Measurements from ENCODE around the gene KCNJ10.

Gene KCNJ10

GRCh38 chr1:160025314-160025713, 44.6 kb downstream of the KCNJ10 start:
- DNase-seq (ENCODE audit: low read depth, low spot score): no peak

DNA sequence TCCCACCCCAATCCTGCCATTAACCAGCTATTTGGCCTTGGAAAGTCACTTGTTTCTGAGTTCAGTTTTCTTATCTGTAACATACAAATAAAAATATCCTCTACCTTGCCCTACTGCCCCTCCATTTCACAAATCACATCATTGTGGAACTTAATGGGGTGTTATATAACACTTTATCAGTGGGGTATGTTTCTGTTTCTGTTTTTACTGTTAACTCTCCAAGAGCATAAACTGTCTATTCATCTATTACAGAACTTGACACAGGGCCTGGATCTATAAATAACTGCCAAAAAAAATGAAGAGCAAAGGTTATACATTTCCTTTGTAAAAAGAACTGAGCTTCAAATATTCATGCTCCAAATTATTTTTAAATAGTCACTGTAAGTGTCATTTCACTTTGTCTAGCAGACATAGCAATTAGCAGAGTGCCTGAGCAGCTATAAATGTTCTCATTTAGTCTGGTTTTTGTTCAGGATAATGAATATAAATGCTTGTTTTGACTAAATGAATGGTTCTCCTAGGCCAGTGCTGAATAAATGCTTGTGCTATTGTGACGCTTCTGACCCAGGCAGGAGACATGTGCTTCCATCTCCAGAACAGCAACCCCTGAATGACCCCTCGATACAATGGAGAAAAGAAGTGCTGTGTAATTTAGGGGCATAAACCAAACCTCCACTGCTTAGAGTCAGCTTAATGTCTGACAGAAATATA, 45.6 kb downstream of the KCNJ10 start:
- no peak for DNase-seq (ENCODE audit: low read depth, low spot score)

DNA sequence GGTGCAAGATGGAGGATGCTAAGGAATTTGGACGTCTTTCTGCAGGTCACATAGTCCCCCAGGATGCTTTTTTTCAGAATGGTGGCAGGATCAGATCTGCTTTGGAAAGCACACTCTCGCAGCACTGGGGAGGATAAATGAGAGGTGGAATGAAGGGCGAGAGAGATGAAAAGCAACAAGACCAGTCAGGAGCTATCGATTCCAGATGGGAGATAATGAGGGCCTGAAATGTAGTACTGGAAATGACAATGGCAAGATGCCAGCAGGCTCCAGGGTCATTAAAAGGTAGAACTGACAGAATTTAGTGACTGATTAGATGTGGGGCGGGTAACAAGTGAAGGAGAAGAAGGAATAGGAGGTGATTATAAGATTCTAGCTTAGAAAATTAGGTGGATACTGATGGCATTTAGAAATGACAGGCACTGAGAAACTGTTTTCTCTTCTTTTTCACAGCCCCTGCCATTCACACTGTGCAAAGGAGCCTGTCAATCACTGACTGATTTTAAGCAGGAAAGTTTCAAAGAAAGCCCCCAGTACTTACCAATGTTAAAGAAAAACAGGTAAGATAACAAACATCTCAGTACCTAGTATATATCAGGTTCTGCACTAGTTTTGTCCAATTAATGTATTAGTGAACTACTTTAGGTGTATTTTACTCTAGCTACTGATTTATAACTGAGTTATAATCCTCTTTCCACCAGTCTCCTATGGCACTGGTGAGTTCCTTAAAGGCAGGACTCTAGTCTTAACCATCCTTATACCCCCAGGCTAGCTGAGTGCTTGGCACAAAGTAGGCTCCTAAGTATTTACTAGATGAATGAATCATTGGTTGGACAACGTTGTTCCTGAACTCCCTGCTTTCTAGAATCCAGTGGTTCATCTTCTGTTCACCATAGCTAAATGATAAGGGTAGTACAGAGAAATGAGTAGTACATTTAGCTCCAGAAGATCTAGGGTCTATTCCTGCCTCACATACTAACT, 47.3 kb downstream of the KCNJ10 start:
- no peak for DNase-seq (ENCODE audit: low read depth, low spot score)

DNA sequence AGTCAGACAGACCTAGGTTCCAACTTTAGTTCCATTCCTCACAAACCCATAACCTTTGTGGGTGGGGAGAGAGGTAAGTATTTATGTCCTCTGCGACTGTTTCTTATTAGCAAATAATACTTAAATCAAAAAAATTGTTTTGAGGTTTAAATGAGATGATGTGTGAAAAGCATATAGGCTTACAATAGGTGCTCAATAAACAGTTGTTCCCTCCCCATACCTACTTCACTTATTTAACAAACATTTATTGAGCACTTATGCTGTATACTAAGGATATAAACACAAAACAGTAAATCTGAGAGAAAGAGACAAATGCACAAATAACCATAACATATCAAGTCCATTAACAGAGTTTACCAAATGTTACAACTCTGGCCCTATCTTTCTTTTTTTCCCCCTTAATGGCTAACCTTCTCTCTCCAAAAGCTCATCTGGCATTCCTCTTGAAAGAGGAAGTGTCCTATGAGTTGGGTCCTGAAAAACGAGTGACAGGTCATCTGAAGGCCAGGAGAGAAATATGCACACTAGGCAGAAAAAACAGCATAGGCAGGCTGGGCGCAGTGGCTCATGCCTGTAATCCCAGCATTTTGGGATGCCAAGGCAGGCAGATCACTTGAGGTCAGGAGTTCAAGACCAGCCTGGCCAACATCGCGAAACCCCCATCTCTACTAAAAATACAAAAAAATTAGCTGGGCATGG, 48.4 kb downstream of the KCNJ10 start:
- no peak for DNase-seq (ENCODE audit: low read depth, low spot score)

DNA sequence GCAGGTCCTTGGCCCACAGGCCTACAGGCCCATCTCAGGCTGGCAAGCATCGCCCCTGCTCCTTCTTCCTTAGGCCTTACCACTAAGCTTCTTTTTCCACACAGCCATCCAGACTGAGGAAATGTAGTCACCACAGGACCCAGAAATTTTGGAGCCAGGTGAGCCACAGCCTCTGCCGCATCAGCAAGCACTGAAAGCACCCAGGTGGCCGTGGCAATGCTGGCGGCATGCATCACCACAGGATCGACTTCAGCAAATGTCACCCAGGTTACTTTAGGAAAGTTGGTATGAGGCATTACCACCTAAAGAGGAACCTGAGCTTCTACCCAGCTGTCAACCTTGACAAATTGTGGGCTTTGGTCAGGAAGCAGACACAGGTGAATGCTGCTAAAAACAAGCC, 49.8 kb downstream of the KCNJ10 start:
- no peak for DNase-seq (ENCODE audit: low read depth, low spot score)

DNA sequence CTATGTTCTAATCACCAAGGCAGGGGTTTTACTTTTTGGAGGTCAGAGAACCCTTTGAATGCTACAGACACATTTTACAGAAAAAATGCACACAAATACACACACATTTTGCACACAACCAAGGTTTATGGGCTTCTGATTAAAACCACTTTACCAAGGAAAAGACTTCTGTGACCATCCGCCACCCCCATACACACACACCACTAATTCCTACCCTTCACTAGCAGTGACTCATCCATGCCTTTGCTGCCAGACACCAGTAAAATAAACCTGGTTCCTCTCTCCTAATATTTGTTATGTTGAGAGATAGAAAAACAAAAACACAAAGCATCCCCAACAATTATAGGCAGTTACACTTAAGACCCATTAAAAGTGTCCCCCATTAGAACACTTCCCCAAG, 51.1 kb downstream of the KCNJ10 start:
- no peak for DNase-seq (ENCODE audit: low read depth, low spot score)

GRCh38 chr1:160018347-160018746, 51.6 kb downstream of the KCNJ10 start:
- DNase-seq (ENCODE audit: low read depth, low spot score): no peak

DNA sequence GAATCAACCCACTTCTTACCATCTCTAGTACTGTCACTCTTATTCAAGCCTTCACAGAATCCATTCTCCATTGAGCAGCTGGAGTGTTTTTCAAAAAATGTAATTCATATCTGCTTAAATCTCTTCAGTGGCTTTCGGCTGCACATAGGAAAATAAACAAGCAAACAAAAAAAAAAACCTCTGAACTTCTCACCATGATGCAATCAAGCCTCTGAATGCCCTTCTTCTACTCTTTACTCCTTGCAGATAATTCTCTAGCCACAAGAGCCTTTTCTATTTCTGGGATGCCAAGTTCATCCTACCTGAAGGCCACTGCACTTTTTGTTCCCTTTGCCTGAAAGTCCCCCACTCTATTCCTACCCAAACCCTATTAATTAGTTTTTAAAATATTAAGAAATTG, 52.4 kb downstream of the KCNJ10 start:
- DNase-seq (ENCODE audit: low read depth, low spot score): no peak

DNA sequence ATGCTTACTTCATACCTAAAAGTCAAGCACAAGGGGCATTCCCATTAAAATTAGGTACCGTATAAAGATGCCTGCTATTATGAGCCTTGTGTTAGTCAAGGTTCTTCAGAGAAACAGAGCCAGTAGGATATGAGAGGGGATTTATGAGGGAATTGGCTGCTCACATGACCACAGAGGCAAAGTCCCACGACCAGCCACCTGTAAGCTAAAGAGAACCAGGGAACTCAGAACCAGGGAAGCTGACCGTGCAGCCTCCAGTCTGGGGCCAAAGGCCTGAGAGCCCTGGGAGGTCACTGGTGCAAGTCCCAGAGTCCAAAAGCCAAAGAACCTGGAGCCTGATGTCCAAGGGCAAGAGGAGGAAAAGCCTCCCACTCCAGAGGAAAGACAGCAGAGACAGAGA, 58.2 kb downstream of the KCNJ10 start:
- no peak for DNase-seq (ENCODE audit: low read depth, low spot score)

- DNase-seq (ENCODE audit: low read depth, low spot score): no peak
Observed at GRCh38 chr1:160009801-160010200, 60.2 kb downstream of the KCNJ10 start.

- DNase-seq (ENCODE audit: low read depth, low spot score): no peak
Observed at GRCh38 chr1:160009081-160009480, 60.9 kb downstream of the KCNJ10 start.

DNA sequence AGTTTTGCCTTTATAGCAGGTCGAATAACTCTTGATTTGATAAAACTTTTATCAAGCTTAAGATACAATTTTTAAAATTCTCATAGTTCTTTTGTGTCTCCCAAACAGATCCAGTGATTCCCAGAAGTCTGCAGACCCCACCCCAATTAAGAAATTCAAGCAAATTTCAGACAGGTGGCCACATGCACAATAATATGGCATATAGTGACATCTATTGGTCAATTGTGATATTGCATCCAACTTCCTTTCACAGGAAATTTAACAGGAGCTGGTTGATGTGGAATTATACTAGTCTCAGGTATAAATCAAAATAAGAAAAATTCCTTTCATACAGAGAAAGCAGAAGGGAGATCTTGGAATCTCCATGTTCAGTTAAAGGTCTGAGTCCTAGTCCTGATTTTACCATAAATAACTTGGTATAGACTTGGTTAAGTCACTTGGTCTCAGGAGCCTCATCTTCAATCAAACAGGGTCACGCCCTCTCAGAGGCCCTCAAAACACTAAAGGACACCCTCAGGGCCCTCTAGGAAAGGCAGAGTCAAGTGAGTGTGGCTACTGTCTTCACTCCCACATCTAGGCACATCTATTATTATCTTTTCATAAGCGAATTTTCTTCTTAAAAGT, 62.3 kb downstream of the KCNJ10 start:
- no peak for DNase-seq (ENCODE audit: low read depth, low spot score)

- peak; percentile 50 for DNase-seq (ENCODE audit: low read depth, low spot score)
Observed at GRCh38 chr1:160006312-160006940, 63.5 kb downstream of the KCNJ10 start.

DNA sequence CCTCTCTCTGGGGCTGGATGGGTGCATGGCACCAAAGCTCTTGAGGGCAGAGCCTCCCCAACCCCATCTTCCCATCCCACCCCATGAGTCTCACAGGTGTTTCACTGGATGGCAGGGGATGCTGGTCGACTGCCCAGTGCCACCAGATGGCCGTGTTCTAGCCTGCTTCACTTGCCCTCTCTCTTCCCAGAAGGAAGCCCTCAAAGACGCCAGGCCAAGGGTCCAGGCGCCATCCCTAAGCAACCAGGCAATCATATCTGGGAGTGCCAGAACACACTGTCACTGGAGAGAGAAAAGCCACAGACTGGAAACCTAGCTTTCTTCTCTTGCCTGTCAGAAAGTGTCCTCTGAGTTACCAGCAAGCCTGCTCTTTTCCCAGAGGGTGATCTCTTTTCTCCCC, 64.9 kb downstream of the KCNJ10 start:
- no peak for DNase-seq (ENCODE audit: low read depth, low spot score)

GRCh38 chr1:160004425-160004824, 65.5 kb downstream of the KCNJ10 start:
- no peak for DNase-seq (ENCODE audit: low read depth, low spot score)

DNA sequence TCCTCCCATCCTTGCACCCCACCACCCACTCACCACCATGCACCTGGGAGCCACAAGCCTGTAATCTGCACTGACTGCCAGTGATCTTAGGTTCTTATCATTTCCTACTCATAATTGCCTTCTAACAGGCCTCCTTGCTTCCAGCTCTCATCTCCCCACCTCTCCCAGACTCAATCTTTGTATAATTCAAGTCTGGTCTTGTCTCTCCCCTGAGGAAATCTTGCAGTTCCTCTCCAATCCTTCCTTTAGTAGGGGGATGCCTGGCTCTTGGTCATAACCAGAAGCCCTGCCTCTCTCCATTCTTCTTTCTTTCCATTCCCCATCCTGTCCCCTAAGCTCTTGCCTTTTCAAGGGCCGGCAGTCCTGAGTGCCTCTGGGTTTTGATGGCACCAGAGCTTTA, 66.0 kb downstream of the KCNJ10 start:
- no peak for DNase-seq (ENCODE audit: low read depth, low spot score)

DNA sequence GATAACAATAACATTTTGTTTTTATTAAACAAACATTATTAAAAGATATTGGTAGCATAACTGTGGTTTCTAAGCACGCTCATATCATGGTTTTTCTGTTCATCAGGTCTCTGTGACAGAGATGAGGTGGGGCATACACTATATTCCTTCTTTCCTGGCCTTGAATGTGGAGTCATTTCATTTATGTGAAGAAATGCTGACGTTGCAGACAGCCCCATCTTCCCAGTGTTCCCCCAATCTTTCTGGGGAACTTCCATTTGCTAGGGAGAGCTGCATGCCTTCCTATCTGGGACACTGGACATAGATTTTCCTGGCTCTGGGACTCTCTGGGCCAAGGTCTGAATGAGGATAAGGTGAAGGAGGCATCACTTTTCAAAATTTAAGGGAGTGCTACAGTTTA, 68.5 kb downstream of the KCNJ10 start:
- DNase-seq (ENCODE audit: low read depth, low spot score): no peak

- no peak for DNase-seq (ENCODE audit: low read depth, low spot score)
Observed at GRCh38 chr1:159999204-159999603, 70.8 kb downstream of the KCNJ10 start.

DNA sequence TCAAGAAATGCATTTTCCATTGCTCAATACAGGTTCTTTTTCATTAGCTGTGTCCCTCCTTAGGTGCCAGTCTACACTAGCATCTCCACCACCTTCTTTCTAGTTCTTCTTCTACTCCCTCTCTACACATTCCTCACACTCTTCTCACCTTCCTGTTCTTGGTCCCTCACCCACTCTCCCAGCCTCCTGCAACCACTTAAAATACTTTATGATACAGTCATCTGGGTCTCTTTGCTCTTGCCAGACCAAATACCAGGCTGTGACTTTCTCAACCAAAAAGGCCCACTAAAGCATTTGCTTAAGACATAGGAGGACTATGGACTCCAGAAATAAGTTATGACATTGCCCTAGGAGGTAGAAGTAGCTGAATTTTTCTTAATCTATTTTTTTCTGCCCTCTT, 73.3 kb downstream of the KCNJ10 start:
- no peak for DNase-seq (ENCODE audit: low read depth, low spot score)

- no peak for DNase-seq (ENCODE audit: low read depth, low spot score)
Observed at GRCh38 chr1:159994896-159995295, 75.1 kb downstream of the KCNJ10 start.

- DNase-seq (ENCODE audit: low read depth, low spot score): no peak
Observed at GRCh38 chr1:159993911-159994310, 76.0 kb downstream of the KCNJ10 start.
